GM20000 (cell line): Measurements from ENCODE around the gene SULF2.

Experiments used
- DNase-seq: peaks from one replicate; pipeline ENCODE4 v3.0.0; 2012; ENCODE audit warnings: low spot score
- CTCF ChIP-seq: IDR thresholded peaks from 2 replicates; pipeline ENCODE4 v1.5.1; 2012; ENCODE audit warnings: mild to moderate bottlenecking, control low read depth; ENCODE audit errors: extremely low read depth, missing control alignments

Gene SULF2

GRCh38 chr20:47818016-47818415 is 32.7 kb upstream of the SULF2 start:
- no peak for TF ChIP-seq CTCF
- DNase-seq, result no peak

GRCh38 chr20:47817573-47817972 is 32.3 kb upstream of the SULF2 start:
- DNase-seq, result no peak
- TF ChIP-seq CTCF, result no peak

GRCh38 chr20:47816487-47817451 is 31.5 kb upstream of the SULF2 start:
- no peak for TF ChIP-seq CTCF
- no peak for DNase-seq

GRCh38 chr20:47815866-47816265 is 30.6 kb upstream of the SULF2 start:
- DNase-seq, result no peak
- no peak for TF ChIP-seq CTCF

GRCh38 chr20:47815416-47815806 is 30.1 kb upstream of the SULF2 start:
- DNase-seq, result no peak
- TF ChIP-seq CTCF, result no peak

GRCh38 chr20:47814632-47815415 is 29.5 kb upstream of the SULF2 start:
- no peak for TF ChIP-seq CTCF
- no peak for DNase-seq
